Measurements from ENCODE around the gene DCUN1D4.
"Not testable (repeated sequence)": the region's sequence is repeated elsewhere in the genome, so short reads cannot be mapped to it uniquely, and the experiment has no call there.

The DCUN1D4 gene

GRCh38 chr4:51895158-51895557 is 52.2 kb downstream of the DCUN1D4 start:
- no peak for DNase-seq (ENCODE audit: low read depth)

GRCh38 chr4:51895816-51896408 is 53.0 kb downstream of the DCUN1D4 start:
- peak; percentile 5 for DNase-seq (ENCODE audit: low read depth)

- no peak for DNase-seq (ENCODE audit: low read depth)
Observed at GRCh38 chr4:51901363-51901762, 58.4 kb downstream of the DCUN1D4 start.

- no peak for DNase-seq (ENCODE audit: low read depth)
Observed at GRCh38 chr4:51906167-51906958, 63.4 kb downstream of the DCUN1D4 start.

GRCh38 chr4:51907006-51907669 is 64.2 kb downstream of the DCUN1D4 start:
- DNase-seq (ENCODE audit: low read depth), result no peak

DNA sequence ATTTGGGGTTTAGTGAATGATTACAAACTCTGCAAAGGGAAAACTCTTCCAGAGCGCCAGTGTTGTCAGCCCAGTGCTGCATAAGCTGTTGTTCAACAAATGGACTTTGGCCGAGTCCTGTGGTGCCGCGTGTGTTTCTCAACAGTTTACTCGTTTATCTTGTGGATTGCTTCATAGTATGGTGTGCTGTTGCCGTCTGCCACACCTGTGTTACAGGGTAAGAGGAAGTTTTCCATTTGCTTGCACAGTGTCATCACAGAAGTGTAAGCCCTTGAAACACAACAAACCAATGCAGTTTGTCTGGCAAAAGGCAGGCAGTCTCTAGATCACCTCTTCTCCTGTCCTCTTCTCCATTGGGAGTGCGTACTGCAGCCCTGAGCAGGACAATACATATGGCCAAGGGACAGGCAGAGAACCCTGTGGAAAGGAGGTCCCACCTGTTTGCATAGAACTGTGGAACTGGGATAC is 66.3 kb downstream of the DCUN1D4 start:
- DNase-seq (ENCODE audit: low read depth), result no peak

GRCh38 chr4:51918251-51918650 is 75.3 kb downstream of the DCUN1D4 start:
- no peak for DNase-seq (ENCODE audit: low read depth)

DNA sequence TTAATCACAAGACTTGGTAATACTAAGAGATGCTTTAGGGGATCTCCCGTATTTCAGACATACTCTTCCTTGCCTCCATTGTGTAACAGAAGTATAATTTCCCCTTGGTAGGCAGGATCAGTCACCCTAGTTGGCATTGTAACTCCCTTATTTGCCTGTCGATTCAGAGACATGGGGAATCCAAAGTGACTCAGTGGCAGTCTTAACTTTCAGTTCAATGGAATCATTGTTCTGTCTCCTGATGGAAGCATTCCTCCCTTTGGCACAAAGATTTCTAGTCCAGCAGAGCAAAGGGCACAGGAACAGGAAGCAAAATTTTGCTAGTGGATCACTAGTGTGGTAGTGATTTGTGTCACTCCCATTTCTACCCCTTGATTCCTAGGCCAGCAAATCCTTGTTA is 80.4 kb downstream of the DCUN1D4 start:
- no peak for DNase-seq (ENCODE audit: low read depth)

DNA sequence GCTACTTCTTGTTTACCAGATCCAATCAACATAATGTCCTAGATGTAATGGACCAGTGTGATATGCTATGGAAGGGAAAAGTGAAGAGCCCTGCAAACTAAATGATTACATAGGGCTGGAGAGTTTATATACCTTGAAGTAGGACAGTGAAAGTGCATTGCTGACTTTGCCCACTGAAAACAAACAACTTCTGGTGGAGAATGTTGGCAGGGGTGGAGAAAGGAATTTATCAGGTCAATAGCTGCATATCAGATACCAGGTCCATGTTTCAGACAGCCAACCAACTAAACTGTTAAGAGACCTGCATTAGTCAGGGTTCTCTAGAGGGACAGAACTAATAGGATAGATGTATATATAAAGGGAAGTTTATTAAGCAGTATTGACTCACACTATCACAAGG is 82.4 kb downstream of the DCUN1D4 start:
- DNase-seq (ENCODE audit: low read depth), result no peak

GRCh38 chr4:51930557-51930956 is 87.6 kb downstream of the DCUN1D4 start:
- DNase-seq (ENCODE audit: low read depth), result no peak

DNA sequence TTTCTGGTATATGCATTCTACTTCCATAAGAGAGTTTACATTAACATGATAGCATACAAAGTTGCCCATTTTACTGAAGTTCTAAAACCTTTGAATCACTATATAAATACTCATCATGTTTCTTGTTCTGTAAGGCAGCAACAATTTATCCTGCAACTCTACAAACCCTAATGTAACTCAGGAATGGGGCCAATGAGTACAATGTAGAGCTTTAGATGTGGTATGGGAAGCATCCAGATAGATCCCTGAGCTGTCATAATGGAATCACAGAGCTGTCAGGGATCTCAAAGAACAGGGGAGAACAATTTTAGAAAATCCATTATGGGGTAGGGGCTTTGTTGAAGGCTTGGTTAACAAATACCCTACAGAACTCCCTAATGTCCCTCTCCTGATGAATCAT is 88.5 kb downstream of the DCUN1D4 start:
- DNase-seq (ENCODE audit: low read depth), result no peak

- DNase-seq (ENCODE audit: low read depth), result no peak
Observed at GRCh38 chr4:51932261-51932660, 89.3 kb downstream of the DCUN1D4 start.

GRCh38 chr4:51932684-51933083 is 89.7 kb downstream of the DCUN1D4 start:
- DNase-seq (ENCODE audit: low read depth), result no peak

- DNase-seq (ENCODE audit: low read depth), result not testable (repeated sequence)
Observed at GRCh38 chr4:51940460-51940859, 97.5 kb downstream of the DCUN1D4 start.

DNA sequence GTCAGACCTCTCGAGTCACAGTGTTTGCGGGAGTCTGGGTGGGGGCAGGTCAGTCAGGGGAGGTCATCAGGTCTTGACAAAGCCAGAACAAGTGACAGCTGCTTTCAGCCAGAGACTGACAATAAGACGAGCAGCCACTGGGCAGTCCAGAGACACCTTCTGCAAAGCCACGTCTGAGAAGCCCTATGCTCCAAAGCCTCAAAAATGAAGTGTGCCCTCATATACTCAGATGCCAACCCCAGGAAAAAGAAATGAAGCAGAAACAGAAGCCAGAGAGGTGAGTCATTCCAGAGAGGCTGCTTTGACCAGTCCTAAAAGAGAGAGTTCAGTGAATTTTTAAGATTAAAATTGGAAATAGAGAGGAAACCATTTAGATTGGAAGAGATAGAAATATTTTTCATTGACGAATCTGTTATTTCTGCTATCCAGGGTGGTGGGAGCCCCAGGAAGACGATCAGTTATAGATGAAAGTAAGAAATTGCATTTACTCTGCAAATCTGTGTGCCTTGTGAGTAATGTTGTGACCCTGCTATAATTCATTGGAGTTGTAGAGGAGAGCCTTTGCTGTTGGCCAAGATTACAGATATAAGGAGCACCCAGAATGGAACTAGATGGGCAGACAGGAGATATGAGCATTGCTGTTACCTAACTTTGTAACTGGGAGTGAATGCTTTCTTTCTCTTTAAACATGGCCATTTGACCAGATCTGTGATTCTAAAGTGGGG is 99.3 kb downstream of the DCUN1D4 start:
- DNase-seq (ENCODE audit: low read depth), result no peak

DNA sequence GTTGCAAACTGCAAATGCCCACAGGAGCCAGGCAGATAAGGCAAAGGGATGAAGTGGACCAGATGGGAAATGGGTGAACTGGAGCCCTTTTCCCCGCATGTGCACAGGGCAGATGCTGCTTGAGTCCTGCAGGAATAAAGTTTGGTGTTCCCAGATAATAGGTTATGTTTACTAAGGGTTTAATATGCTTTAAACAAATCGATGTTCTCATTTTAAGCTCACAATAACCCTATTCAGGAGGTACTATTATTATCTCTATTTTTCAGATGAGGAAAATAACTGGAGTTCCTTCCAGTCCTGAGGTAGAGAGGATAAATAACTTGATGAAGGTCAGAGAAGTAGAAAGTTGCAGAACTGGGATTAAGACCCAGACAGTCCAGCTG is 99.9 kb downstream of the DCUN1D4 start:
- DNase-seq (ENCODE audit: low read depth), result no peak

GRCh38 chr4:51943221-51943620 is 100.3 kb downstream of the DCUN1D4 start:
- no peak for DNase-seq (ENCODE audit: low read depth)

DNA sequence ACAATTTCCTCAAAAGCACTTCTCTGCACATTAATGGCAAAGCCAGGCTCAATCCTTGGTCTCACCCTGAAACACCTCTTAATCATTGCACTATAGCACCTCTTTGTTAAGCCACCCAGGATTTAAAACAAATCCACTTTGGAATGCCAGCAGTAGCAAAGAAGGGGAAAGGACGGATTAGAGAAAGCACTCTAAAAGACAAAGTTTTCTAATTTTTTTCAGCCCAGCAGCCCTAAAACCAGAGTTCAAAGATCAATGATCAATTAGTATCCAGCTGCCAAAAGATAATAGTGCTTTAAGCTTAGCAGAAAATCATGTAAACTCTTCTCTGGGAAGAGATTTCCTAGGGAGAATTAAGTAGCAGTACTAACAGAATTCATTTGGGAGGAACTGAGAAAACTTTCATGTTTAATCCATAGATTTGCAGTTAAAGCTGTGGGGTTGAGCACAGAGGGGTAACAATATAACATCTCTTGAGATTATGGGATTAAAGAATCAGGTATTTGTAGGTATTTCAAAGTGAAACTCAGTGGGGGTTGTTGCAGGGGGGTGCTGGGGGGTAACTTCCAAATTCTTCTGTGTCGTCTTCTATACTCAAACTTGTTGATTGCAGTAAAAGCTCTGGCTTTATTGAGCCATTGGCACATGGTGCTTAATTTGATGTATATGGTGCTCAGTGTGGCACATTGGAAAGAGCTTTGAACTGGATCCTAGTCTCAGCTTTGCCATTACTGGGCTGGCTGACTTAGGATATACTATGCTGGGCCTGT is 115.4 kb downstream of the DCUN1D4 start:
- DNase-seq (ENCODE audit: low read depth), result no peak

GRCh38 chr4:51960486-51960885 is 117.5 kb downstream of the DCUN1D4 start:
- DNase-seq (ENCODE audit: low read depth), result no peak

DNA sequence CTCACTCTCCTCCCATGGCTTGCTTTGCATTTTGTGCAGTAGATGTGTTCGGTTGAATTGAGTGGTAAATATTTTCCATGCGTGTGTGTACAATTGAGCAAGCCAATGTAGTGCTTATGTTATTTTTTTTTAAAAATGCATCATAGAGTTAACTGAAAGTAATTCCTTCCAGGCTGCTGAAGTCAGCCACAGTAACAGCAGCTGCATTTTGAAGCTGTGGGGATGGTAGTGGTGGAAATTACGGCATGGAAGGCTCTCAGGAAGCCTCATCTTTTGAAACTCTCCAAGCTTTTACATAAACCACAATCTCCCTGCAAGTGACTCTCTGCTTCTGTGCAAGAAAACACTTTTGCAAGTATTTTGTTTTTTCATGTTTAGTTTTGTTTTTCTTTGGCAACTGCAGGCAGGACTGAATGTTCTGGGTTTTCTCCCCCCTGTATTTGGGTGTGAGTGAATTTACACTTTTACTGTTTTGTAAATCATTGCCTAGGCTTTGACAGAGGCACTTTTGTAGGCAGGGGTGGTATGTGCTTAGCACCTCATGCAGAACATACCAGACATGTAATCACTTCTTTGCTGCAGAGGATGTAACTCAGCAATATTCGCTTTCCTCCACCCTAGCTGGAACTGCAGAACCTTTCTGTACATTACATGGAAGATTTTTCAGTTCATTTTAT is 121.0 kb downstream of the DCUN1D4 start:
- DNase-seq (ENCODE audit: low read depth), result no peak

DNA sequence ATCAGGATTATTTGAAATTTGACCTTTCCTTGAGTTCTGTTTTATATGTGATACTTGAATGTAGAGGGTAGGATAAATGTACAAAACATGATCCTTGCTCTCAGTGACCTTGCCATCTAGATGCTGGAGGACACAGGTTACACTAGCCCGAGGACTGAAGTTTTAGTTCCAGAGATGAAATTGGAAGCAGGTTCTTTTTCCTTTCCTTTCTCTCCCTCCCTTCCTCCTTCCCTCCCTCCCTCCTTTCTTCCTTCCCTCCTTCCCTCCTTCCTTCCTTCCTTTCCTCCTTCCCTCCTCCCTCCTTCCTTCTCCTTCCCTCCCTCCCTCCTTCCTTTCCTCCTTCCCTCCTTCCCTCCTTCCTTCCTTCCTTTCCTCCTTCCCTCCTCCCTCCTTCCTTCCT is 122.9 kb downstream of the DCUN1D4 start:
- DNase-seq (ENCODE audit: low read depth), result no peak

Data from activated T-helper 9 cell treated with anti-CD3 and anti-CD28 coated beads, Interleukin-2, amount 50 U/mL, for 16 hours (primary cell).